NCI-H1694 (cell line): ENCODE results near the gene CD1E.
"Not testable (repeated sequence)": the region's sequence is repeated elsewhere in the genome, so short reads cannot be mapped to it uniquely, and the experiment has no call there.

Experiments
- DNase-seq: peaks from one replicate; lab custom pipeline; 2025; lab: John Stamatoyannopoulos, UW

CD1E gene

GRCh38 chr1:158362941-158363340, 9.2 kb downstream of the CD1E start:
- no peak for DNase-seq

GRCh38 chr1:158366783-158367182, 13.1 kb downstream of the CD1E start:
- DNase-seq = no peak

GRCh38 chr1:158371188-158371953, 17.7 kb downstream of the CD1E start:
- DNase-seq = no peak

- not testable (repeated sequence) for DNase-seq
Measured at GRCh38 chr1:158374101-158374500, 20.4 kb downstream of the CD1E start.

- no peak for DNase-seq
Measured at GRCh38 chr1:158374860-158375259, 21.2 kb downstream of the CD1E start.

- no peak for DNase-seq
Measured at GRCh38 chr1:158390331-158390730, 36.6 kb downstream of the CD1E start.

- no peak for DNase-seq
Measured at GRCh38 chr1:158391099-158391498, 37.4 kb downstream of the CD1E start.

GRCh38 chr1:158393476-158393875, 39.8 kb downstream of the CD1E start:
- no peak for DNase-seq

GRCh38 chr1:158396646-158397045, 43.0 kb downstream of the CD1E start:
- no peak for DNase-seq

GRCh38 chr1:158398818-158399514, 45.3 kb downstream of the CD1E start, which contains the start of gene OR10T2:
TSS of gene OR10T2 (minus strand) at chr1:158399466. CDS start at chr1:158399466, 0 bp downstream.
- no peak for DNase-seq

GRCh38 chr1:158400871-158401270, 47.2 kb downstream of the CD1E start:
- DNase-seq = no peak

GRCh38 chr1:158407092-158407491, 53.4 kb downstream of the CD1E start:
- DNase-seq = no peak
